K562 (cell line): ENCODE data around the gene DPH2. TPM values are rescaled to one million over a fixed set of nuclear protein-coding genes. Genes with fewer than 3 reads are reported as not detected.

Experiments
- DPF2 ChIP-seq: fragments of 450-650 bp; IDR thresholded peaks from 2 replicates; pipeline ENCODE4 v1.6.1; 2016
- NR2C2 ChIP-seq, 2 experiments: fragments of 200-800 bp in 1 of 2; sonication (Bioruptor generic) in 1 of 2; sonication (generic) in 1 of 2; formaldehyde crosslinking in 1 of 2; IDR thresholded peaks; 2 replicates each; pipeline versions ENCODE4 v1.6.1 to v1.8.0; 2016 to 2022; ENCODE audit warnings: mild to moderate bottlenecking in 1 of 2, missing compliant biosample characterization in 1 of 2, missing genetic modification characterization in 1 of 2, missing genetic modification reagents in 1 of 2
- NUFIP1 ChIP-seq: fragments of 450-650 bp; IDR thresholded peaks from 2 replicates; pipeline ENCODE4 v1.6.1; 2018; ENCODE audit not compliant: partially characterized antibody
- THAP12 ChIP-seq: fragments of 250-450 bp; sonication (Bioruptor Pico); IDR thresholded peaks from 2 replicates; pipeline ENCODE4 v1.9.0; 2021; ENCODE audit warnings: mild to moderate bottlenecking, inconsistent platforms
- ZBTB12 ChIP-seq: fragments of 250-450 bp; sonication (Bioruptor Pico); IDR thresholded peaks from 2 replicates; pipeline ENCODE4 v1.4.0; 2020
- ZBTB7A ChIP-seq: IDR thresholded peaks from 2 replicates; pipeline ENCODE4 v1.6.1; 2011; ENCODE audit warnings: low read depth, mild to moderate bottlenecking, low read length, moderate library complexity, borderline replicate concordance; ENCODE audit not compliant: control insufficient read depth
- ZNF431 ChIP-seq: sonication (generic); formaldehyde crosslinking; IDR thresholded peaks from 2 replicates; pipeline ENCODE4 v1.8.0; 2022; ENCODE audit warnings: mild to moderate bottlenecking, missing genetic modification reagents
- polyA plus RNA-seq, 8 experiments: library from polyadenylated mRNA; depleted of rRNA in 4 of 8; stranded (reverse) in 5 of 8; unstranded in 3 of 8; fragments of >200 nt; fragmentation: Nextera tagmentation in 2 of 8; fragmentation: Illumina TruSeq in 1 of 8; extraction: Ambion mirVana in 2 of 8; extraction: Trizol in 1 of 8; gene quantifications; 2 replicates each; pipeline versions ENCODE4 v1.2.1 to v1.2.3, GENCODE V29; 2011 to 2014; ENCODE audit warnings: inconsistent platforms in 1 of 8, missing spikeins in 1 of 8
- total RNA-seq, 7 experiments: library from RNA; depleted of rRNA in 6 of 7; stranded (reverse); fragments of >200 nt in 6 of 7; fragmentation: Illumina TruSeq in 2 of 7; extraction: Trizol in 2 of 7; gene quantifications; 2 replicates each; pipeline versions ENCODE4 v1.2.1 to v1.2.3, GENCODE V29; 2011 to 2021; ENCODE audit warnings: low replicate concordance in 1 of 7
- TF ChIP-seq, protein P1 (sequence below): fragments of 450-650 bp; IDR thresholded peaks from 2 replicates; pipeline ENCODE4 v1.6.1; 2018; ENCODE audit not compliant: partially characterized antibody

Gene DPH2
- total and polyA plus RNA-seq, 9 of the 15 experiments (the other 6 are each of a cell fraction or from before 2014, with no cell fraction given): 17.9 to 94.1 (median 68.1) TPM

GRCh38 chr1:43947061-43947873 lies 22.5 kb upstream of the DPH2 start (continued):
- TF ChIP-seq, protein P1, sequence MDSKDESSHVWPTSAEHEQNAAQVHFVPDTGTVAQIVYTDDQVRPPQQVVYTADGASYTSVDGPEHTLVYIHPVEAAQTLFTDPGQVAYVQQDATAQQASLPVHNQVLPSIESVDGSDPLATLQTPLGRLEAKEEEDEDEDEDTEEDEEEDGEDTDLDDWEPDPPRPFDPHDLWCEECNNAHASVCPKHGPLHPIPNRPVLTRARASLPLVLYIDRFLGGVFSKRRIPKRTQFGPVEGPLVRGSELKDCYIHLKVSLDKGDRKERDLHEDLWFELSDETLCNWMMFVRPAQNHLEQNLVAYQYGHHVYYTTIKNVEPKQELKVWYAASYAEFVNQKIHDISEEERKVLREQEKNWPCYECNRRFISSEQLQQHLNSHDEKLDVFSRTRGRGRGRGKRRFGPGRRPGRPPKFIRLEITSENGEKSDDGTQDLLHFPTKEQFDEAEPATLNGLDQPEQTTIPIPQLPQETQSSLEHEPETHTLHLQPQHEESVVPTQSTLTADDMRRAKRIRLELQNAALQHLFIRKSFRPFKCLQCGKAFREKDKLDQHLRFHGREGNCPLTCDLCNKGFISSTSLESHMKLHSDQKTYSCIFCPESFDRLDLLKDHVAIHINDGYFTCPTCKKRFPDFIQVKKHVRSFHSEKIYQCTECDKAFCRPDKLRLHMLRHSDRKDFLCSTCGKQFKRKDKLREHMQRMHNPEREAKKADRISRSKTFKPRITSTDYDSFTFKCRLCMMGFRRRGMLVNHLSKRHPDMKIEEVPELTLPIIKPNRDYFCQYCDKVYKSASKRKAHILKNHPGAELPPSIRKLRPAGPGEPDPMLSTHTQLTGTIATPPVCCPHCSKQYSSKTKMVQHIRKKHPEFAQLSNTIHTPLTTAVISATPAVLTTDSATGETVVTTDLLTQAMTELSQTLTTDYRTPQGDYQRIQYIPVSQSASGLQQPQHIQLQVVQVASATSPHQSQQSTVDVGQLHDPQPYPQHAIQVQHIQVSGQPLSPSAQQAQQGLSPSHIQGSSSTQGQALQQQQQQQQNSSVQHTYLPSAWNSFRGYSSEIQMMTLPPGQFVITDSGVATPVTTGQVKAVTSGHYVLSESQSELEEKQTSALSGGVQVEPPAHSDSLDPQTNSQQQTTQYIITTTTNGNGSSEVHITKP: peak; percentile 82
- TF ChIP-seq ZBTB12 (CRISPR knock-in tag) (no peak), ZNF431 (CRISPR knock-in tag) (0 out of 2 replicates have a peak, but pooled peaks have one; percentile 61), NR2C2 (CRISPR knock-in tag; IDR thresholded peaks at IDR 0.05) (no peak), NR2C2 (tag; IDR thresholded peaks at IDR 0.05) (peak; percentile 17), NUFIP1 (no peak), DPF2 (peak; percentile 32; the same call in 1 of the 2 replicates), THAP12 (no peak), ZBTB7A (peak; percentile 18; the same call in 1 of the 2 replicates)
